COLO668 (cell line): ENCODE results near the gene SMPD4.
"Not testable (repeated sequence)": the region's sequence is repeated elsewhere in the genome, so short reads cannot be mapped to it uniquely, and the experiment has no call there.

Experiments used
- DNase-seq: peaks from one replicate; lab custom pipeline; 2025; ENCODE audit not compliant: unreplicated experiment; lab: John Stamatoyannopoulos, UW

The SMPD4 gene

GRCh38 chr2:130181325-130181879 is at the start of gene SMPD4:
Gene SMPD4, minus strand, starts transcription at chr2:130181602. Its CDS starts 5,010 bp downstream, at chr2:130176592.
- DNase-seq = peak; percentile 95

- DNase-seq = peak; percentile 14
These were observed 49.5 kb upstream of the SMPD4 start for GRCh38 chr2:130230907-130231306.

GRCh38 chr2:130230376-130230775 is 49.0 kb upstream of the SMPD4 start:
- DNase-seq = not testable (repeated sequence)

DNA sequence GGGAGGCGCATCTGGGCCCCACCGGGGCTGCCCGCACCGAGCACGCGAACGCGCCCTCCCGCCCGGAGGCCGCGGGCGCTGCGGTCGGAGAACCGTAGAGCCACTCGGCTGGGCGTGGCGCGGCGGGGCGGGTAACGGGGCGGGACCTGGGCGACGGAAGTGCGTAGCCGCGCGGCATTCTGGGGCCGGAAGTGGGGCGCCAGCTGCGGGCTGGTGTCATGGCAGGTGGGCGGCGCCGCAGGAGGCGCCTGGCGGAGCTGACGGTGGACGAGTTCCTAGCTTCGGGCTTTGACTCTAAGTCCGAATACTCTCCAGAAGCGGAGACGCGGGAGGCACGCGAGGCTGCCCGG is 47.7 kb upstream of the SMPD4 start:
- DNase-seq = peak; percentile 75

GRCh38 chr2:130228467-130229160 is 47.2 kb upstream of the SMPD4 start:
- not testable (repeated sequence) for DNase-seq

GRCh38 chr2:130228005-130228404 is 46.6 kb upstream of the SMPD4 start:
- DNase-seq = not testable (repeated sequence)

DNA sequence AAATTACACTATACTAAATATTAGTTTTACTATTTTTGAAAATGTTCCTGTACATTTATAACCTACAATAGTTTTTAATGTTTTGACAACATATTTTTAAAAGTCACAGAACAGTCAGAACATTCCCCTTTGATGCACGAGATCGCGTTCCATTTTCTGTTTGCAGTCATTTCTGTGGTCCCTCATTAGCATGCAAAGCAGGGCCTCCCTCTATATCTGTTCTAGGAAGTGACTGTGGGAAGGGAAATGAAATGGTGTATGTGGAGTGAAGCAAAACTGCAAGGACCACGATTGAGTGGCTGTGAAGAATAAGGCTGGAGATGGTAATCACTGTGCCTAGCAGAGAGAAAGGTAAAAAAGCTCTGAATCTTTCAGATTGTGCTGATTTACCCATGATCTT is 41.1 kb upstream of the SMPD4 start:
- DNase-seq = not testable (repeated sequence)

DNA sequence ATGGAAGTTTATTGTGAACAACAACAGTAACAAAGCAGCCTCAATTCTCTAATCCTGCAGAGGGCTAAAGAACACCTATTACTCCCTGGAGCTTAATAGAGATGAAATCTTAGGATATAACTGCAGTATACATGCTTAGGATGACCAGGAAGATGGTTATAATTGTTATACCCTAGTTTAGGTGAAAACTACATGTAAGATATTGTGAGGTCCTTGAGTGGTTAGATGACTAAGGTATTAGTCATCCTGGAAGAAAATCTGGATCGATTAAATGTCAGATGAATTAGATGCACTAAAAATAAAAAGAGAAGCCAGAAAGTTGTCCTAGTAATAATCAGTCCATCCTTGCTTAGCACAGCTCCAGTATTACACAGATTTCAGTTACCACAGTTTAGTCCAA is 39.1 kb upstream of the SMPD4 start:
- DNase-seq = not testable (repeated sequence)

DNA sequence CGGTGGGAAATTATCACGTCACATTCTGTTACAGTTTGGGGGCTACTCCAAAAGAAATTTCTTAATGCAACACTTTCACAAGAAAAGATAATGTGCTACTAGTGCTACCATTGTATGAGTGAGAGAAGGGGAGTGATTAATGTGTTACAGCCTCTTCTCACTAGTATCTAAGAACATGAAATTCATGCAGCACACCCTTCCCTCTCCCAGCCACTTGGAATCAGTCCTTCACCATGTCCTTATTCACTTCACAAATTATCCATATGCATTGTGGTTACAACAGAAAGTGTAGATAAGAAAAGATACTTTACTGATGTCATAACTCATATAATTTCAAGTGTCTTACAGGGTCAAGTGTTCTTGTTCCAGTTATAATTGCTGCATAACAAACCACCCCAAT is 37.7 kb upstream of the SMPD4 start:
- DNase-seq = not testable (repeated sequence)

DNA sequence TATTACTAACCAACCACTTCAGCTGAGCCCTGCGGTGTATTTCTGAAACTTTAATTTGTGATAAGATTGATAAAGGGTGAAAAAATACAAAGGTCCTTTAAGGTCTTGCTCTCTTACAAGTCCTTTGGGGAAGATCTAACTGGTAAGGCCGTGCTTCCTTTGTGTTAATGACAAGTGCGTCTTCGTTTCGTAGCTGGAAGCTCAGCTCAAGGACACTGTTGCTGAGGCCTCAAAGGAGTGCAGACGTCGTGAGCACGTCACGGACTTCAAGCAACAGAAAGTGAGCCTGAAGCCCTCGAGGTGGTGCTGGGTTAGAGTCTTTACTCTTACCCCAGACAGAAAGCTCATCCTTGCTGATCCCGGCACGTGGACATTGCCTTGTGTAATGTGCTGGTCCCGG is 25.6 kb upstream of the SMPD4 start:
- not testable (repeated sequence) for DNase-seq

DNA sequence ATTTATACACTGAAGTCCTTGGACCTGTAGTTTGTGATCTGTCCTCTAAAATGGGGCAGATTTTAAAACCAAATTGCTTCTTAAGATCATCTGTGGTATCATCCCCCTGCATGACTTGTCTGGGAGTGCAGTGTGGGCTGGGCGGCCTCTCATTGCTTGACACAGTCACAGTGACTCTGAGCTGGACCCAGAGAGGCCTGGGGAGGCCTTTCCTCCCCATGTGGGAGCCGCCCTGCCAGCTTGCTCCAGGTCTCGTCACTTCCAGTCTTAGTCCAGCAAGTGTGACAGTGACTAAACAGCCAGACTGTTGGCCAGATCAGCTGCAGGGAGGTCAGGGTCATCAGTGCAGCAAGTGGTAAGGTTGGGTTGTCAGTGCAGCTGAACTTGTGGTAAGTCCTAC is 21.7 kb upstream of the SMPD4 start:
- DNase-seq = not testable (repeated sequence)

DNA sequence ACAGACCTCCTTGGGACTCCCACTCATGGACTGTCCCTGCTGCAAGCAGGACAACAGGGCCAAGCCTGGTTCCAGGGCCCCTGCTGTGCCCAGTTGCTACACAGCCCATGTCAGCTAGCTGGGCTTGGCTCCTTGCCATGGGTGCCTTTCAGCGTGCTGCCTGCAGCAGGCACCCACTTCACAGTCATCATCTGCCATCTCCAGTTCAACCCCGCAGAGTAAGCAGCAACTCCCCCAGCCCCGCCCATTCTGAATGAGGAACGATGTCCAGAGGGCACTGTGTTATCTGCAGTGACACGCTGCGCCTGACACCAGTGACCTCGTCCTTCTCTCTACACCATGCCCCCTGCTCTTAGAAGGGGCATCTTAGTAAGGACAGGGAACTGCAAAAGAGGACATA is 21.1 kb upstream of the SMPD4 start:
- peak; percentile 7 for DNase-seq

DNA sequence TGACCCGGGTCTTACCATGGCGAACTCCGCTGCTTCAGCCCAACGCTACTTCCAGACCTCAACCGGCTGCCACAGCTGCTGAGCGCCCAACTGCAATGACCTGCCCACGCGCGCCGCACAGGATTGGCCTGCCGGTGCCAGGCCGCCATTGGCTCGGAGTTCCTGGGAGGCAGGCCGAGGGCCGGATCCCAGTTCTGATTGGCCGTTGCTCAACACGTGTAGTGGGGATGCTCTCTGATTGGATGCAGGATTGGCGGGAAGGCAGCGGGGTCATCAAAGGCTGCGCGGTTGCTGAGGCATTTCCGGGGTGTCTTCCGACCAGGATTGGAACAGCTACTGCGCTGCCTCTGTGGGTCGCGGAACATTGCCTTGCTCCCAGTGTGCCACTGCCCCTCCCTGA is 16.9 kb upstream of the SMPD4 start, which contains the start of gene TUBA3E:
Gene TUBA3E (minus strand): TSS at position 97 of the 400 bp plus-strand sequence. CDS start 79 bp downstream, at position 18.
- no peak for DNase-seq

DNA sequence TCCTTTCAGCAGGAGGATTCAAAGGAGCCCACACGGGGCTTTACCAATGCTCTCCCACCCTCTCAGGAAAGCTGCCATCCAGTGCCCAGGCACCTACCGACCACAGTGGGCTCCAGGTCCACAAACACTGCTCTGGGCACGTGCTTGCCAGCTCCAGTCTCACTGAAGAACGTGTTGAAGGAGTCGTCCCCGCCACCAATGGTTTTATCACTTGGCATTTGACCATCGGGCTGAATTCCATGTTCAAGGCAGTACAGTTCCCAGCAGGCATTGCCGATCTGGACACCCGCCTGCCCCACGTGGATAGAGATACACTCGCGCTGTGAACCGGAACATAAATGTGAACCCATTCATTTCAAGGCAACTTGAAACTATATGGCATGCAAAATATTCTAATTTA is 14.7 kb upstream of the SMPD4 start:
- not testable (repeated sequence) for DNase-seq

- DNase-seq = not testable (repeated sequence)
These were observed 13.8 kb upstream of the SMPD4 start for GRCh38 chr2:130195089-130195635.

GRCh38 chr2:130193824-130194223 is 12.4 kb upstream of the SMPD4 start:
- DNase-seq = not testable (repeated sequence)

DNA sequence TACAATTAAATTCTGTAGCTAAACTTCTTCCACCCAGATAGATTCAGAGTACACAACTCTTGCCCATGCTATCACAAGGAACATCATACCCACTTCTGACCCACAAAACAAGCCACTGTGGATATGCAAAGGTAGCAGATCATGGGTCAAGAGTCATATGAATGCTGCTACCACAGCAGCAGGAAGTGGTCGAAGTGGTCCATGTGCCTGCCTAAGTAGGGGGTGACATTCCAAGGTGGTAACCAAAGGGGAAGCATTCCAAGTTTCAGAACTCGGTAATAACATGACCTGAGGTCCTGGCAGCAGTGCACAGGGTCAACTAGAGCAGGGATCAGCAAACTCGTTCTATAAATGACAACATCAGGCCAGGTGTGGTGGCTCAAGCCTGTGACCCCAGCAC is 11.0 kb upstream of the SMPD4 start:
- not testable (repeated sequence) for DNase-seq

- not testable (repeated sequence) for DNase-seq
These were observed 9.9 kb upstream of the SMPD4 start for GRCh38 chr2:130191319-130191718.

DNA sequence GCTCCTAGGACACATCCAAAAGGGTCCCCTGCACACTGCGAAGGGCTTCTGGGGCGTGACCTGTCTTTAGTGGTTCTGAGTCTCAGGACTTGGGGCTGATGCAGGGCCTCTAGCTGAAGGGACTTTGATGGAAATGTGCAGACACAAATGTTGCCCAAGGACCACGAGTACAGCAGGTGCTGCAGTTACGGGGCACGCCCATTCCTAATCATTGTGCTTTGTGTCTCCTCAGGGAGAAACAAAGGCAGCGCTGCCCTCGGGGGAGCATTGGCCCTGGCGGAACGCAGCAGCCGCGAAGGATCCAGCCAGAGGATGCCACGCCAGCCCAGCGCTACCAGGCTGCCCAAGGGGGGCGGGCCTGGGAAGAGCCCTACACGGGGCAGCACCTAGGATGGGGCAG is 8.8 kb upstream of the SMPD4 start:
- DNase-seq = no peak

DNA sequence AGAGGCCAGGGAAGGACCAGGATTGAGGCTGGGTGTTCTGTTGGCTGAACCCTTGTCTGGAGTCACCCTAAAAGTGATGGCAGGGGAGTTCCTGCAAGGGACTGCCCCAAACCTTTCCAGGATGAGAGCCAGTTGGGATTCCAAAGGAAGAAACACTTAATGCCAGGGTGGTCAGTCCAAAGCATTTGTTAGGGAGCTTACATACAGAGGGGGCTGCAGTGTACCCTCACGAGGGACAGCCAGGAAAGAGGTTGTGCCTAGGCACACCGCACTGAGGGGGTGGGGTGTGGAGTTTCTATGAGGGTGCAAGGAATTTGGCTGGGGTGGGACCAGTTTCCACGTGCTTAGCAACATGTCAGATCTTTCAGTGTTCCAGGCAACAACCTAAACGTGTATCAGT is 7.6 kb upstream of the SMPD4 start:
- DNase-seq = not testable (repeated sequence)

GRCh38 chr2:130187859-130188792 is 6.7 kb upstream of the SMPD4 start:
- DNase-seq = not testable (repeated sequence)
